HEK293 (cell line): ENCODE results near the gene ARHGAP33.

ENCODE experiments used
- CTCF ChIA-PET: fragments of 350-600 bp; formaldehyde crosslinking; extraction: SDS; loops from one replicate; lab custom pipeline; 2021; ENCODE audit warnings: antibody characterized with exemption; lab: Yijun Ruan, JAX
- POLR2A ChIA-PET: fragments of 300-600 bp; formaldehyde crosslinking; extraction: SDS; loops from one replicate; lab custom pipeline; 2020; ENCODE audit warnings: antibody characterized with exemption, inconsistent platforms; lab: Yijun Ruan, JAX
- H3K27ac ChIP-seq: fragments of 200-500 bp; sonication (Bioruptor generic); 2 replicates; pipeline ENCODE4 v1.5.1; 2014; ENCODE audit warnings: low read depth, low read length, control low read depth, inconsistent platforms; ENCODE audit errors: extremely low read depth
- H3K36me3 ChIP-seq, 2 experiments: fragments of 200-500 bp in 1 of 2; sonication (Bioruptor generic) in 1 of 2; 1 replicate in 1 of 2; 2 replicates in 1 of 2; pipeline ENCODE4 v1.5.1; 2014 to 2017; ENCODE audit warnings: inconsistent platforms in 2 of 2, low read length in 2 of 2; ENCODE audit not compliant: control insufficient read depth in 2 of 2, insufficient read depth in 1 of 2
- H3K4me1 ChIP-seq: fragments of 200-500 bp; sonication (Bioruptor generic); 2 replicates; pipeline ENCODE4 v1.5.1; 2014; ENCODE audit warnings: mild to moderate bottlenecking, low read length, inconsistent platforms; ENCODE audit not compliant: control insufficient read depth, insufficient read depth
- H3K4me3 ChIP-seq: 2 replicates; pipeline ENCODE4 v1.5.1; 2011; ENCODE audit warnings: low read depth, mild to moderate bottlenecking, control low read depth, low read length, moderate library complexity
- H3K9me3 ChIP-seq: fragments of 200-500 bp; sonication (Bioruptor generic); 2 replicates; pipeline ENCODE4 v1.5.1; 2014; ENCODE audit warnings: low read depth, low read length, inconsistent platforms; ENCODE audit not compliant: control insufficient read depth, insufficient read depth
- GLIS1 ChIP-seq: fragments of 450-650 bp; formaldehyde crosslinking; IDR thresholded peaks from 2 replicates; pipeline ENCODE4 v1.5.1; 2016; ENCODE audit warnings: missing biosample characterization, missing genetic modification characterization
- HOXD13 ChIP-seq: sonication (generic); formaldehyde crosslinking; IDR thresholded peaks from 2 replicates; pipeline ENCODE4 v1.8.0; 2022; ENCODE audit warnings: missing genetic modification reagents, borderline replicate concordance
- KLF7 ChIP-seq: fragments of 450-650 bp; formaldehyde crosslinking; IDR thresholded peaks from 2 replicates; pipeline ENCODE4 v1.5.1; 2016; ENCODE audit warnings: missing biosample characterization, missing genetic modification characterization, borderline replicate concordance
- KLF9 ChIP-seq: fragments of 450-650 bp; formaldehyde crosslinking; IDR thresholded peaks from 2 replicates; pipeline ENCODE4 v1.5.1; 2016; ENCODE audit warnings: missing biosample characterization, missing genetic modification characterization, low read depth
- WT1 ChIP-seq: fragments of 450-650 bp; formaldehyde crosslinking; IDR thresholded peaks from 2 replicates; pipeline ENCODE4 v1.5.1; 2016; ENCODE audit warnings: missing biosample characterization, missing genetic modification characterization
- YY2 ChIP-seq: fragments of 450-650 bp; formaldehyde crosslinking; IDR thresholded peaks from 2 replicates; pipeline ENCODE4 v1.5.1; 2016; ENCODE audit warnings: missing biosample characterization, missing genetic modification characterization
- ZBTB48 ChIP-seq: fragments of 450-650 bp; formaldehyde crosslinking; IDR thresholded peaks from 2 replicates; pipeline ENCODE4 v1.5.1; 2016; ENCODE audit warnings: missing biosample characterization, missing genetic modification characterization
- ZBTB8A ChIP-seq: fragments of 450-650 bp; formaldehyde crosslinking; IDR thresholded peaks from 2 replicates; pipeline ENCODE4 v1.5.1; 2016; ENCODE audit warnings: missing biosample characterization, missing genetic modification characterization
- ZEB2 ChIP-seq: fragments of 450-650 bp; formaldehyde crosslinking; IDR thresholded peaks from 2 replicates; pipeline ENCODE4 v1.5.1; 2016; ENCODE audit warnings: missing biosample characterization, missing genetic modification characterization
- ZFHX2 ChIP-seq: fragments of 450-650 bp; formaldehyde crosslinking; conservative IDR thresholded peaks from 2 replicates; pipeline ENCODE4 v1.5.1; 2016; ENCODE audit warnings: missing biosample characterization, missing genetic modification characterization
- ZFP69B ChIP-seq: fragments of 450-650 bp; formaldehyde crosslinking; IDR thresholded peaks from 2 replicates; pipeline ENCODE4 v1.5.1; 2016; ENCODE audit warnings: missing biosample characterization, missing genetic modification characterization
- ZNF155 ChIP-seq: fragments of 450-650 bp; formaldehyde crosslinking; IDR thresholded peaks from 2 replicates; pipeline ENCODE4 v1.5.1; 2016; ENCODE audit warnings: missing biosample characterization, missing genetic modification characterization
- ZNF169 ChIP-seq: fragments of 450-650 bp; formaldehyde crosslinking; IDR thresholded peaks from 2 replicates; pipeline ENCODE4 v1.5.1; 2016; ENCODE audit warnings: missing biosample characterization, missing genetic modification characterization
- ZNF19 ChIP-seq: fragments of 450-650 bp; formaldehyde crosslinking; IDR thresholded peaks from 2 replicates; pipeline ENCODE4; 2016; ENCODE audit warnings: missing biosample characterization, missing genetic modification characterization, low read depth
- ZNF280C ChIP-seq: fragments of 450-650 bp; formaldehyde crosslinking; IDR thresholded peaks from 2 replicates; pipeline ENCODE4 v1.5.1; 2016; ENCODE audit warnings: missing biosample characterization, missing genetic modification characterization
- ZNF426 ChIP-seq: fragments of 450-650 bp; formaldehyde crosslinking; IDR thresholded peaks from 2 replicates; pipeline ENCODE4 v1.5.1; 2017; ENCODE audit warnings: missing biosample characterization, missing genetic modification characterization, mild to moderate bottlenecking, inconsistent platforms, moderate library complexity
- ZNF518A ChIP-seq: fragments of 450-650 bp; formaldehyde crosslinking; conservative IDR thresholded peaks from 2 replicates; pipeline ENCODE4 v1.5.1; 2016; ENCODE audit warnings: low read depth, missing biosample characterization, missing genetic modification characterization
- ZNF529 ChIP-seq: fragments of 450-650 bp; formaldehyde crosslinking; IDR thresholded peaks from 2 replicates; pipeline ENCODE4 v1.5.1; 2017; ENCODE audit warnings: missing genetic modification characterization, missing biosample characterization; ENCODE audit not compliant: insufficient replicate concordance
- ZNF600 ChIP-seq: fragments of 450-650 bp; formaldehyde crosslinking; IDR thresholded peaks from 2 replicates; pipeline ENCODE4 v1.5.1; 2016; ENCODE audit warnings: missing biosample characterization, missing genetic modification characterization
- ZNF610 ChIP-seq: fragments of 450-650 bp; formaldehyde crosslinking; IDR thresholded peaks from 2 replicates; pipeline ENCODE4 v1.5.1; 2016; ENCODE audit warnings: missing biosample characterization, missing genetic modification characterization, borderline replicate concordance
- ZNF629 ChIP-seq: fragments of 450-650 bp; formaldehyde crosslinking; IDR thresholded peaks from 2 replicates; pipeline ENCODE4 v1.5.1; 2017; ENCODE audit warnings: missing biosample characterization, missing genetic modification characterization
- ZNF76 ChIP-seq: fragments of 450-650 bp; formaldehyde crosslinking; IDR thresholded peaks from 2 replicates; pipeline ENCODE4; 2016; ENCODE audit warnings: low read depth, missing biosample characterization, missing genetic modification characterization, borderline replicate concordance
- ZNF843 ChIP-seq: fragments of 450-650 bp; formaldehyde crosslinking; IDR thresholded peaks from 2 replicates; pipeline ENCODE4 v1.5.1; 2016; ENCODE audit warnings: missing biosample characterization, missing genetic modification characterization
- ZSCAN16 ChIP-seq: fragments of 450-650 bp; formaldehyde crosslinking; IDR thresholded peaks from 2 replicates; pipeline ENCODE4 v1.5.1; 2016; ENCODE audit warnings: missing biosample characterization, missing genetic modification characterization
- ZXDB ChIP-seq: fragments of 450-650 bp; formaldehyde crosslinking; IDR thresholded peaks from 2 replicates; pipeline ENCODE4 v1.5.1; 2016; ENCODE audit warnings: missing biosample characterization, missing genetic modification characterization
- TF ChIP-seq, protein P1 (sequence below): fragments of 450-650 bp; formaldehyde crosslinking; IDR thresholded peaks from 2 replicates; pipeline ENCODE4 v1.5.1; 2016; ENCODE audit warnings: missing biosample characterization, missing genetic modification characterization

The ARHGAP33 gene

DNA sequence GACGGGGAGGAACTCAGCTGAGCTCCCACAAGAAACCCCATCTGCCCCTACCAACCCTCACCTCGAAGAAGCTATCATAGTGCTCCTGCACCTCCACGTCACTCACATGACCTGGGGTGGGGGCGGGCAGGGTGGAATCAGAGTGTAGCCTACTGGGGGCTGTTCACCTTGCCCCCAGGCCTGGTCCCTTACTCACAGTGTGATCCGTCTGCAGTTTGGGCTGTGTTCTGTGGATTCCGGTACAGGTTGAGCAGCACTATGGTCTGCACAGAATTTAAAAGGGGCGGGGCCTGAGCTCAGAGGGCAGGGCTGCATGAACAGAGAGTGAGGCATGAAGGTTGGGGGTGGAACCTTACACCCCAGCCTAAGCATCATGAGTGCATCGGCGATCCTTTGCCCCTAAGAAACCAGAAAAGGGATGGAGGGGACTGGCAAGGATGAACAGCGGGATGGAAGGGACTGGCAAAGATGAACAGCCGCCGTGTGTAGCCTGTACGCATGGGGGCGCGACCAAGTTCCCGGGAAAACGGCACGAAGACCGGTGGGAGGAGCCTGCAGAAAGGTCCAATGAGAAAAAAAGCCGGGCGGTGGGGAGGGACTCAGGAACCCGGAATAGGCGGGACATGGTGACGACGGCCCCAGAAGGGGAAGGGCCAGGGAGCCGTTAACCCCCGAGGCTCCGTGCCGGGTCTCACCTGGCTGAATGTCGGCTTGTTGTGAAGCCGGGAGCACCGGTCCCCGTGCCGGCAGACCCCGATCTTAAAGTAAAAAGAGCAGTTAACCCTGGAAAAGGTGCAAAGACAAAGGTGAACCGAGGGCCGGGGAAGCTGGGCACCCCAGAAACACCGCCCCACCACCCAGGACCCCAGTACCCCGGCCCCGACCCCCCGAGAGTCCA lies 30.7 kb upstream of the ARHGAP33 start (continued):
- TF ChIP-seq ZNF280C, result no peak
- no peak for TF ChIP-seq ZNF629 (tag by site-specific recombination)
- TF ChIP-seq ZNF19 (tag by site-specific recombination), result no peak
- TF ChIP-seq ZBTB8A, result no peak
- TF ChIP-seq ZNF169, result no peak
- TF ChIP-seq ZNF529 (tag by site-specific recombination), result no peak
- peak; percentile 49 for TF ChIP-seq ZNF610 (tag by site-specific recombination)
- no peak; the same call in 1 of the 2 replicates for TF ChIP-seq ZNF843
- TF ChIP-seq ZSCAN16 (tag by site-specific recombination), result no peak
- TF ChIP-seq HOXD13, result no peak
- no peak for TF ChIP-seq ZNF426 (tag by site-specific recombination)
- TF ChIP-seq ZNF155 (tag by site-specific recombination), result no peak

- Histone ChIP-seq H3K27ac (peak within 1 kb of the TSS; percentile 95), H3K4me1 (peaks cover 37% of the 10 kb centered on the region), H3K4me3 (peak within 1 kb of the TSS; percentile 65), H3K36me3 (peaks cover 13 to 42% of the 10 kb centered on the region in 2 experiments), H3K9me3 (no peaks in the 10 kb centered on the region; the same call in none of the 2 replicates)
- ChIA-PET CTCF (interaction anchor here (0.8 to 4.9 kb wide), 9 partner anchors 9 to 235 kb away, joined by 3 to 37 read pairs (median 4); no protein-coding TSS in a partner anchor), POLR2A (interaction anchor here (0.6 to 2.9 kb wide), 30 partner anchors 8 to 479 kb away, joined by 3 to 34 read pairs (median 5); partner anchors contain the start of genes ALKBH6, COX6B1, HAUS5 and HSPB6)
- TF ChIP-seq YY2, result peak; percentile 82
- peak; percentile 84 for TF ChIP-seq KLF9 (tag by site-specific recombination)
- TF ChIP-seq ZEB2 (tag by site-specific recombination), result 0 out of 2 replicates have a peak, but pooled peaks have one; percentile 17
- peak; percentile 91 for TF ChIP-seq ZNF629 (tag by site-specific recombination)
- TF ChIP-seq ZXDB (tag by site-specific recombination), result peak; percentile 65
- TF ChIP-seq ZFHX2 (tag by site-specific recombination), result peak; percentile 86
- TF ChIP-seq KLF7 (tag by site-specific recombination), result peak; percentile 28; the same call in 1 of the 2 replicates
- no peak for TF ChIP-seq ZFP69B
- TF ChIP-seq GLIS1 (tag by site-specific recombination), result peak; percentile 67; the same call in 1 of the 2 replicates
- TF ChIP-seq, protein P1, sequence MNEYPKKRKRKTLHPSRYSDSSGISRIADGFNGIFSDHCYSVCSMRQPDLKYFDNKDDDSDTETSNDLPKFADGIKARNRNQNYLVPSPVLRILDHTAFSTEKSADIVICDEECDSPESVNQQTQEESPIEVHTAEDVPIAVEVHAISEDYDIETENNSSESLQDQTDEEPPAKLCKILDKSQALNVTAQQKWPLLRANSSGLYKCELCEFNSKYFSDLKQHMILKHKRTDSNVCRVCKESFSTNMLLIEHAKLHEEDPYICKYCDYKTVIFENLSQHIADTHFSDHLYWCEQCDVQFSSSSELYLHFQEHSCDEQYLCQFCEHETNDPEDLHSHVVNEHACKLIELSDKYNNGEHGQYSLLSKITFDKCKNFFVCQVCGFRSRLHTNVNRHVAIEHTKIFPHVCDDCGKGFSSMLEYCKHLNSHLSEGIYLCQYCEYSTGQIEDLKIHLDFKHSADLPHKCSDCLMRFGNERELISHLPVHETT (tag by site-specific recombination), result peak; percentile 2; the same call in 1 of the 2 replicates
- peak; percentile 74; the same call in 1 of the 2 replicates for TF ChIP-seq ZNF600 (tag by site-specific recombination)
- TF ChIP-seq ZBTB8A, result peak; percentile 89
- peak; percentile 96 for TF ChIP-seq ZBTB48 (tag by site-specific recombination)
- TF ChIP-seq WT1 (tag by site-specific recombination), result peak; percentile 58; the same call in 1 of the 2 replicates
- peak; percentile 98 for TF ChIP-seq ZNF76
- peak; percentile 53 for TF ChIP-seq ZNF518A
These were observed 29.9 kb upstream of the ARHGAP33 start, which contains the start of the genes PSENEN and U2AF1L4 for GRCh38 chr19:35745328-35746086. TSS of gene PSENEN (plus strand) at chr19:35745651. CDS start at chr19:35745931, 280 bp downstream. TSS of gene U2AF1L4 (minus strand) at chr19:35745418. CDS start at chr19:35745391, 27 bp downstream.
